A673 (cell line): ENCODE results near the gene GIPC2.

ENCODE experiments used
- EZH2 ChIP-seq: fragments of 200-600 bp; sonication (generic); IDR thresholded peaks from 2 replicates; pipeline ENCODE4 v1.6.1; 2017; ENCODE audit warnings: borderline replicate concordance, low read depth, mild to moderate bottlenecking, mixed read lengths, antibody characterized with exemption, low read length; ENCODE audit not compliant: poor library complexity, severe bottlenecking
- TF ChIP-seq, protein P1 (sequence below): fragments of 300-800, 200-600 bp; sonication (generic); conservative IDR thresholded peaks from 2 replicates; pipeline ENCODE4 v1.5.1; 2017; ENCODE audit warnings: low read depth, mild to moderate bottlenecking, antibody characterized with exemption, low read length, moderate library complexity, mixed read lengths

DNA sequence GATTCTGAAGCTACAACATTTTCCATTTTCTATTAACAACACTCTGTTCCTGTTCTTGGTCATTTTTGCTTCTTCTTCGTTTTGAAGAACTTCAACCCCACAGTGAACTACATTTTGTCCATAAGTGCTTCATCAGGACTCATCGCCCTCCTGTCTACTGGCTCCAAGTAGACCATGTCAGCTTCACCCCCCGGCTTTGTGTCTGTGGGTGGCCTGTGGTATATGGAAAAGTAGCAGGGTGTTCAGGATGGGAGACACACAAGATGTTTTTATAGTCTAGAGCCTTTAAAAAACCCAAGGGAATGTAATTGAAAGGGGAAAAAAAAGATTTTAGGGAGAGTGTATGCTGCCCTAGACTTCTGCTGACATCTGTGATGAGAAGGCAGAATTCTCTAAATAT, 46.1 kb downstream of the GIPC2 start:
- TF ChIP-seq, protein P1, sequence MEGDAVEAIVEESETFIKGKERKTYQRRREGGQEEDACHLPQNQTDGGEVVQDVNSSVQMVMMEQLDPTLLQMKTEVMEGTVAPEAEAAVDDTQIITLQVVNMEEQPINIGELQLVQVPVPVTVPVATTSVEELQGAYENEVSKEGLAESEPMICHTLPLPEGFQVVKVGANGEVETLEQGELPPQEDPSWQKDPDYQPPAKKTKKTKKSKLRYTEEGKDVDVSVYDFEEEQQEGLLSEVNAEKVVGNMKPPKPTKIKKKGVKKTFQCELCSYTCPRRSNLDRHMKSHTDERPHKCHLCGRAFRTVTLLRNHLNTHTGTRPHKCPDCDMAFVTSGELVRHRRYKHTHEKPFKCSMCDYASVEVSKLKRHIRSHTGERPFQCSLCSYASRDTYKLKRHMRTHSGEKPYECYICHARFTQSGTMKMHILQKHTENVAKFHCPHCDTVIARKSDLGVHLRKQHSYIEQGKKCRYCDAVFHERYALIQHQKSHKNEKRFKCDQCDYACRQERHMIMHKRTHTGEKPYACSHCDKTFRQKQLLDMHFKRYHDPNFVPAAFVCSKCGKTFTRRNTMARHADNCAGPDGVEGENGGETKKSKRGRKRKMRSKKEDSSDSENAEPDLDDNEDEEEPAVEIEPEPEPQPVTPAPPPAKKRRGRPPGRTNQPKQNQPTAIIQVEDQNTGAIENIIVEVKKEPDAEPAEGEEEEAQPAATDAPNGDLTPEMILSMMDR: no peak
- TF ChIP-seq EZH2: no peak
